ENCODE measurements around the gene TCF21.

TCF21 gene

GRCh38 chr6:133871131-133871530 is 17.8 kb upstream of the TCF21 start:
- ChIA-PET POLR2A (ENCODE audit: low non-redundant PET) (no interaction called here), CTCF (no interaction called here)
- TF ChIP-seq, protein P1, sequence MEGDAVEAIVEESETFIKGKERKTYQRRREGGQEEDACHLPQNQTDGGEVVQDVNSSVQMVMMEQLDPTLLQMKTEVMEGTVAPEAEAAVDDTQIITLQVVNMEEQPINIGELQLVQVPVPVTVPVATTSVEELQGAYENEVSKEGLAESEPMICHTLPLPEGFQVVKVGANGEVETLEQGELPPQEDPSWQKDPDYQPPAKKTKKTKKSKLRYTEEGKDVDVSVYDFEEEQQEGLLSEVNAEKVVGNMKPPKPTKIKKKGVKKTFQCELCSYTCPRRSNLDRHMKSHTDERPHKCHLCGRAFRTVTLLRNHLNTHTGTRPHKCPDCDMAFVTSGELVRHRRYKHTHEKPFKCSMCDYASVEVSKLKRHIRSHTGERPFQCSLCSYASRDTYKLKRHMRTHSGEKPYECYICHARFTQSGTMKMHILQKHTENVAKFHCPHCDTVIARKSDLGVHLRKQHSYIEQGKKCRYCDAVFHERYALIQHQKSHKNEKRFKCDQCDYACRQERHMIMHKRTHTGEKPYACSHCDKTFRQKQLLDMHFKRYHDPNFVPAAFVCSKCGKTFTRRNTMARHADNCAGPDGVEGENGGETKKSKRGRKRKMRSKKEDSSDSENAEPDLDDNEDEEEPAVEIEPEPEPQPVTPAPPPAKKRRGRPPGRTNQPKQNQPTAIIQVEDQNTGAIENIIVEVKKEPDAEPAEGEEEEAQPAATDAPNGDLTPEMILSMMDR (conservative IDR thresholded peaks at IDR 0.05; ENCODE audit: low read depth): no peak
- H3K27ac ChIP-seq: no peak overlapping the region
- DNase-seq (ENCODE audit: low spot score): no peak

GRCh38 chr6:133873538-133873937 is 15.4 kb upstream of the TCF21 start:
- ChIA-PET POLR2A (ENCODE audit: low non-redundant PET) (no interaction called here), CTCF (no interaction called here)
- TF ChIP-seq, protein P1 (conservative IDR thresholded peaks at IDR 0.05; ENCODE audit: low read depth): no peak
- DNase-seq (ENCODE audit: low spot score): no peak
- no peak overlapping the region for H3K27ac ChIP-seq

GRCh38 chr6:133877116-133877515 is 11.8 kb upstream of the TCF21 start:
- ChIA-PET CTCF (no interaction called here), POLR2A (ENCODE audit: low non-redundant PET) (no interaction called here)
- no peak overlapping the region for H3K27ac ChIP-seq
- TF ChIP-seq, protein P1 (conservative IDR thresholded peaks at IDR 0.05; ENCODE audit: low read depth): no peak
- no peak for DNase-seq (ENCODE audit: low spot score)

DNA sequence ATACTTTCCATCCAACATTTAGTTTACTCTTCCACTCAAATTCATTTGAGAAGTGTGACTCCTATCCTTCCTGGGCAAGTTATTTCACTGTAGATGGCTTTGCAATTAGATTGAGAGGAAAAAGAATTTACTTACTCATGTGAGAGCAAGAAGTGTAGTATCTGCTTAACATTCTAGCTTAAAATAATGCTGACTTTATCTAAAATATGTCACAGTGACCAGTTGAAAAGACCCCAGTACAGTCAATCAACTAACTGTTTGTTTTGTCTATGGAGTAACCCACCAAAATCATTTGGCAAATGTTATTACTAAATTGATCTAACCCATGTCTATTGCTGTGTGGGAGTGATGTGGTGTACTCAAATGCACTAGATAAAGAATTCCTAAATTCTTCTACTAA is 8.9 kb upstream of the TCF21 start:
- ChIA-PET CTCF (no interaction called here), POLR2A (ENCODE audit: low non-redundant PET) (no interaction called here)
- no peak for DNase-seq (ENCODE audit: low spot score)
- H3K27ac ChIP-seq: no peak overlapping the region
- TF ChIP-seq, protein P1 (conservative IDR thresholded peaks at IDR 0.05; ENCODE audit: low read depth): no peak

GRCh38 chr6:133880896-133881295 is 8.0 kb upstream of the TCF21 start:
- POLR2A ChIA-PET (ENCODE audit: low non-redundant PET): no interaction called here
- CTCF ChIA-PET: interaction anchor here (0.5 kb wide), 2 partner anchors 38 to 529 kb away, joined by 3 to 4 read pairs; no protein-coding TSS in a partner anchor

DNA sequence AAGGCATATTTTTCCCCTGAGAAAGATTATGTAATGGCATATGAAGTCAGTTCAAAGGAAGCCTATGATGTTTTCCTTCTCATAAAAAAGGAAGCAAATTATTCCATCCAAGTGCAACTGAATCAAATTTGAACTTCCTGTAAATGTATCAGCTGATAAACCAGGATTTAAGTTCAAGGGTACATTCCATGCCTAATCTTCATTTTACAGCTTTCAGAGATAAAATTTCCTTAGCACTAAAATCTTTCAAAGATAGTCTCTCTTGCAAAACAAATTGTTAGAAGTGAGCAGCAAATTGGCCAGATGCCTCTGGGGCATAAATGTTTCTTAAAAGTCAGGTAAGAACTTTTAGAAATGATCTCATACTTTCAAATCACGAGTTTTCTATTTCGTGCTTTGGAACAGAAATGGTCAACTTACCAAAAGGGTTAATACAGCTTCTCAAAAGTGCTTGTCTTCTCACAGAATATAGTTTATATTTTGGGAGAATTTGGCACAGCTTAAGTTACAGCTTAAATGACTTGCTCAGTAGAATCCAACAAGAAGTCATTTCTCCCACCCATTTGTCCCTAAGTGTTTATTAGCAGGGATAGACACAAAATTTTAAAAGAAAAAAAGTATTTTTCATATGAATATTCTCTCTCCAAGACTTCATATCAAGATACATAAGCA is 2.7 kb upstream of the TCF21 start:
- CTCF ChIA-PET: no interaction called here
- H3K27ac ChIP-seq: no peak overlapping the region
- POLR2A ChIA-PET (ENCODE audit: low non-redundant PET): no interaction called here
- no peak for DNase-seq (ENCODE audit: low spot score)
- TF ChIP-seq, protein P1 (conservative IDR thresholded peaks at IDR 0.05; ENCODE audit: low read depth): no peak

More at GRCh38 chr6:133880896-133881295, 8.0 kb upstream of the TCF21 start:
- DNase-seq (ENCODE audit: low spot score): no peak
- TF ChIP-seq, protein P1 (conservative IDR thresholded peaks at IDR 0.05; ENCODE audit: low read depth): no peak
- no peak overlapping the region for H3K27ac ChIP-seq
